Measurements from ENCODE around the gene DRC1.

DNA sequence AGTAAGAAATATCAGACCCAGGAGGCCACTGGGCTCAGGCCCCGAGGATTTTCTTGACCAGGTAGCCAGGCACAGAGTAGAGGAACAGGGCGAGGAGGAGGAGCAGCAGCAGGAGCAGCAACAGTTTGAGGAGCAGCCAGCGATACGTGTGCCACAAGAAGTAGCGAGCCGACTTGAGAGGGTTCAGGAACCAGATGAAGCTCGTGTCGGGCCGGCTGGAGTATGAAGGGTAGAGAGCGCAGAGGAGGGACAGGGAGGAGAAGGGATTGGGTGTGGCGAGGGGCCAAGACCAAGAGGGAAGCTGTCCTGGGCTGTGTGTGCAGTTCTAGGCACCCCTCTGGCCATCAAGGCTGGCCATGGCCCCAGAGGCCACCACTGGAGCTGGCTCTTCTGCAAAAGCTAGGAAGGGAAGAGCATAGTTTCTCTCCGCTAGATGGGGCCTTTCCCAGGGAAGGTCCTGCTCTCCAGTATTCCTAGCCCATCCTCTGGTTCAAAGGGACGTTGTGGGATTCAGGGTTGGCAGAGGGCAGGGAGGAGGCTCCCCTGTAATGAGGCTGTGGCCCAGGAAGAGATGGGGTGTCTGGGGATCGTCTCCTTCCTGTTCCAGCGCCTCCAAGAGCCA, 58.4 kb downstream of the DRC1 start:
- TF ChIP-seq, protein P1, sequence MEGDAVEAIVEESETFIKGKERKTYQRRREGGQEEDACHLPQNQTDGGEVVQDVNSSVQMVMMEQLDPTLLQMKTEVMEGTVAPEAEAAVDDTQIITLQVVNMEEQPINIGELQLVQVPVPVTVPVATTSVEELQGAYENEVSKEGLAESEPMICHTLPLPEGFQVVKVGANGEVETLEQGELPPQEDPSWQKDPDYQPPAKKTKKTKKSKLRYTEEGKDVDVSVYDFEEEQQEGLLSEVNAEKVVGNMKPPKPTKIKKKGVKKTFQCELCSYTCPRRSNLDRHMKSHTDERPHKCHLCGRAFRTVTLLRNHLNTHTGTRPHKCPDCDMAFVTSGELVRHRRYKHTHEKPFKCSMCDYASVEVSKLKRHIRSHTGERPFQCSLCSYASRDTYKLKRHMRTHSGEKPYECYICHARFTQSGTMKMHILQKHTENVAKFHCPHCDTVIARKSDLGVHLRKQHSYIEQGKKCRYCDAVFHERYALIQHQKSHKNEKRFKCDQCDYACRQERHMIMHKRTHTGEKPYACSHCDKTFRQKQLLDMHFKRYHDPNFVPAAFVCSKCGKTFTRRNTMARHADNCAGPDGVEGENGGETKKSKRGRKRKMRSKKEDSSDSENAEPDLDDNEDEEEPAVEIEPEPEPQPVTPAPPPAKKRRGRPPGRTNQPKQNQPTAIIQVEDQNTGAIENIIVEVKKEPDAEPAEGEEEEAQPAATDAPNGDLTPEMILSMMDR (IDR thresholded peaks at IDR 0.05), result no peak
- no peak for TF ChIP-seq POLR2A (IDR thresholded peaks at IDR 0.05)

Data from lower leg skin (tissue), 3 donors.